Forelimb muscle (tissue), 1 donor: ENCODE measurements around the gene ENTREP1. TPM values are rescaled to one million over a fixed set of nuclear protein-coding genes. Genes with fewer than 3 reads are reported as not detected.

Experiments
- DNase-seq: peaks from one replicate; pipeline ENCODE4 v3.0.0-alpha.2; 2013; ENCODE audit warnings: low read depth
- polyA plus RNA-seq: library from polyadenylated mRNA; unstranded; fragments of 120-200 nt; gene quantifications from one replicate; pipeline ENCODE4 v1.2.1, GENCODE V29; 2013; ENCODE audit not compliant: insufficient read length

The ENTREP1 gene
- polyA plus RNA-seq, 1 donor = 41.9 TPM

DNA sequence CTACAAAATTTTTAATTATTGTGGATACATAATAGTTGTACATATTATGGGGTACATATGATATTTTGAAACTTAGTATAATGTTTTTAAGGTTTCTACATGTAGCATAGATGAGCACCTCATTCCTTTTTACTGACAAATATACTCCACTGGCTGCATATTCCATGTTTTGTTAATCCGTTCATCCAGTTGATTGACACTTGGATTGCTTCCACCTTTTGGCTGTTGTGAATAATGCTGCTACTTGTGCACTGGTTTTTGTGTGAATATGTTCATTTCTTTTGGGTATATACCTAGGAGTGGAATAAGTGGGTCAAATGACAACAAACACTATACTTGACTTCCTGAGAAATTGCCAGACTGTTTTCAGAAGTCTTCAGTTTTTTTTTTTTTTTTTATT, 2.8 kb upstream of the ENTREP1 start:
- no peak for DNase-seq

DNA sequence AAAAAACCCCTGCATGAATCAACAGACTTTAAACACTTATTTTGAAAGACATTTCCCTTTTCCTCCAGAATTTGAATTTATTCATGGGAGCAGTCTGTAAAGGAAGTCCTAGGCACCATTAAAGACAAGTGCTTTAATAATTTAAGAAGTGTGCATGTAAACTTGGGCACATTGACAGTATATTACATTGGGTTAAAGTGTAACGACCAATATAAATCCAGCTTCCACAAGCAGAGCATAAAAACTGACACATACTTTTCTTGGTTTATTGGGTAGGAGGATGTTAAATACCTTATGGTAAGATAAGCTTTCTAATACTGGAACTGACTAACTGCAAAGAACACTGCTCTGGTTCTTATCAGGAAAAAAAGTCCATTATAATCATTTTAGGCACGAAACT, 1.2 kb upstream of the ENTREP1 start:
- DNase-seq = no peak

DNA sequence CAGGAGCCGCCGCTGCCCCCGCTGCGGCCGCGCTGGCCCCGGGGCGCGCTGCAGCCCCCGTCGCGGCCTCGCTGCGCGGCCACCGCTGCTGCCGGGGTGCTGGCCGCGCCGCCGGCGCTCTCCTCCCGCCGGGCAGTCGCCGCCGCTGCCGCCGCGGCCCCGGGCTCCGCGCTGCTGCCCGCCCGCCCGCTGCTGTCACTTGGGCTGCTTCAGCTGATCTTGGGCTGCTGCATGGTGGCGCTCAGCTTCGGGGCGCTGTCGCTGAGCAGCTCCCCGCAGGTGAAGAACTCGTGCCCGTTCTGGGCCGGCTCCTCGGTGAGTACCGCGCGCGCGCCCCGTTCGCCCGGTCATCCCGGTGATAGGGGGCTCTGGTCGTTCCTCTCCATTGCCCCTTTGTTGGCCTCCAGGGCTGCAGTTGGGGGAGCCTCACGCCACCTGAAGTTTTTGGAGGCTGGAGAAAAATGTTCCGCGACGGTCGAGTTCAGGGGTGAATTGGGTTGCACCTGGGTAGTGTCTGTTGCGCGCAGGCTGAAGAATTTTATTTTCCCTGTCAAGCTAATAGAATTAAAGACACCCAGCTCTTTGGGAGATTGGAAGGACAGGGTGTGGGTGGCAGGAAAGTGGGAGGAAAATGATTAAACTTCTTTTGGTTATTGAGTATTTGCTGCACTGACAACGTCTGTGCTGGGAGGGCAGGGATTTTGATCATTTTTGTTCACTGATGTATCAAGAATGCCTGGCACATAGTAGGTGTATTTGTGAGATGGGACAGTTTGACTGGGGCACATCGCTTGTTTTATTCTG, 596 bp downstream of the ENTREP1 start:
- DNase-seq = no peak

DNA sequence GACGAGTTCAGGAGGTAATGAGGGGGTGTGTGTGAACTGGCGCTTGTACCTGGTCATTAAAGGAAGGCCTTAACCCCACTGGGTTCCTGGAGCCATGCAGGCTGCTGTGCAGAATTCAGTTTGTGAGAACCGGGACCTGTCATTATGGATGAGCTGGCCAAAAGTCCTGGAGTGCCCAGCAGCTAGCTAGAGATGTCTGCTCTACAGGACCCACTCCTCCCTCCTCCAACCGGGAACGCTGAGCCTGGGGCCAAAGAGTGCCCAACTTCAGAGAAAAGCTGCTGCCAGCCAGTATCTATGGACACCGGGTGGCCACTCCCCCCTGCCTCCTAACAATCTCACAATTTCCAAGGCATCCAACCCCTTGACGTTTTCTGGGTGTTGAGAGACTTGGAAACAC, 1.2 kb downstream of the ENTREP1 start:
- no peak for DNase-seq

DNA sequence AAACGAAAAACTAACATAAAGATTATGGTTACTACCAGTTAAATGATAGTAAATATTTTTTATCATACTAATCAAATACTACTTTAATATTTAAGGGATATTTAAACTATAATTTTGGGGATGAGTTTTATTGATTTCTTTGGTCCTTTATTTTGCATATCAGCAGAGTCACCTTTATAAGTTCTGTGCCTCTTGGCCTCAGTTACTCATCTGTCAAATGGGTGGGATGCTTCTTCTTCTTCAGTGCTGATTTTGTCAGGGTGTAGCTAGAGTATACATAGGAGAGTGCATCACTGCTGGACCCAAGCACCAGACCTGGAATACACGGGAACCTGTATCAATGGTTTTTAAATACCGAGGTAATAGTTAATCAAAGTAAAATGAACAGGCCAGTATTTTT, 5.6 kb downstream of the ENTREP1 start:
- DNase-seq = no peak

DNA sequence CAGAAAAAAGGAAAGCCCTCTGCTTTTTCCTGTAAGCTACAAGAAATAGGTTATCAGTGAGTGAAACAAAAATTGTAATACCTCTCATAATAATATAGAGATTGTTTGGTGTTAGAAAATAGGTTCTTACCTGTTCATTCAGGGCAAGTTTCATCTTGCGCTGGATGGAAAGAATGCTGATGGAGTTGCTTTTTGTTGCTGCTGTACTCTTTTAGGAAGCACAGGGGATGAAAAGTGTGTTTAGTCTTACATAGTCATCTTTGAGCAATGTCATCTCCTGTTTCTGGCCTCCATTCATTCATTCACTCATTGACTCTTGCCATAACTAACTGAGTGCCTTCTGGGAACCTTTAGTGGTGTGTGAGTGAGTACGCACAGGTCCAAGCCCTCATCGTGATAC, 6.4 kb downstream of the ENTREP1 start:
- DNase-seq = no peak

DNA sequence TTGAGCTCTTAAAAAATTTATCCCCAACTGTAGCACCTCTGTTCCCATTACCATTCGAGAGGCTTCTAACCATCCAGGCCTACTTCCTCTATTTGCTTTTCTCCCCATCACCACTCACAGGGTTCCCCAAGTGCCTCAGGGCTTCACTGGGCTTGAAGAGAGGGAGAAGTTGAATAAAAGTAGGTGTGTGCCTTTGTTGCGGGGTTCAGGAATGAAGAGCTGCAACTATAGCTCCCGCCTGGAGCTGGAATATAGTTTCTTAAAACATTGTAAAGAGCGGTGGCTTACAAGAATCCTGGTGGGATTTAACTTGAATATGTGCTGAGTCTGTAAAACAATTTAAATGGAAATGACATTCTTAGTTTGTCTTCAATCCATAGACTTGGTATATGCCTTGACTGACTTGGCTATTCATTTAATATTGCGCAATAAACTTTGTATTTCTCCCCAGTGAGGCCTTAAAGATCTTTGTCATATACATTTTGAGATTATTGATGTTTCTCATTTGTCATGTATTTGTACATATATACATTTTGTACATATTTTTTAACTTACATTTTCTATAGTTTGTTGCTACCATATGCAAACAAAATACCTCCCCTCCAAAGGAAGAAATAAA, 7.2 kb downstream of the ENTREP1 start:
- no peak for DNase-seq

DNA sequence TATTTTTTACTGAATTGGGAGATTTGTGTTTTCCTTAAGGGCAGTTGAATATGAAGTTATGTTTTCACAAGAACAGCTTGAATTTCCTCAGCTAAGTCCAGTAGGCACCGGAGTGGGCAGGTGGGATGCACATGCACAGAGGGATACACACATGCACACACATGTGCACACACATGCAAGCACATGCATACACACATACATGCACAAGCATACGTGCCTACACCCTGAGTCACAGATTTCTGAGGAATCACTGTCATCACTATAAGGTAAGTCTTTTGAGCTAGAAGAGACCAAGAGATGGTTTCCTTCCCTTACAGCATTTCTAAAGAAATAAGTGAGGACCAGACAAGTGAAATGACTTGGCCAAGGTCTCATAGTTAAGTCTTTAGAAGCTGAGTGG, 8.7 kb downstream of the ENTREP1 start:
- DNase-seq = no peak

DNA sequence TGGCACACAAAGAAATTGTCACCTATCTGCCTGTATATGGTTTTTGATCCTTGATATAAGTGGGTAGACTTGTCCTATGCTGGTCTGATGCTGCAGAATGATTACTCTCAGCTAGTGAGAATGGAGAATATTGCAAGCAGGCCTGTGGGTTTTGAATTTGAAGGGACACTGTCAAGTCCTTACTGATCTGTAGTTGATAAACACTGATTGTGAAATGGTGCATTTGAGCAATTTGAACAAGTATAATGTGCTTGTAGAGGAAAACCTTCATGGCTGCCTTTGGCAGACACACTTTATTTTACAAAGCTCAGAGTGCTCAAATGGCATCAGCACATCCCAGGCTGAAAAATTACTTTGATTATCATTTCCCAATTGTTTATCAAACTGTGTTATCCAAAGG, 9.3 kb downstream of the ENTREP1 start:
- no peak for DNase-seq

DNA sequence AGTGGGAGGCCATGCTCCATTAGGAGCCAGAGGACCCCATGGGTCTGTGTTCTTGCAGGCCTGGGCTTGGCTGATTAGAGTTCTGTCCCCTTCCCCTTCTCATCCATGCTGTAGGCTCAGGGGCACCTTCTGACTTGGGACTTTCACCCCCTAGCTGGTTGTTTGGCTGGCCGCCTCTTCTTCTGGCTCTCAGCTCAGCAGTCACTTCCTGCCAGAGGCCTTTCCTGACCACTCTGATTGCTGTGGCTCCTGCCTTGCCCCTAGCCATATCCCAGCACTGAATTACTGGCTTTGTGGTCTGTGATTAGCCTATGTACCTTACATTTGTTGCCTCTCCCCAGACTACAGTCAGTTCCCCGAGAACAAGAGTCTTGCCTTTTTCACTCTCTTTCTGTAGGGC, 14.6 kb downstream of the ENTREP1 start:
- no peak for DNase-seq

DNA sequence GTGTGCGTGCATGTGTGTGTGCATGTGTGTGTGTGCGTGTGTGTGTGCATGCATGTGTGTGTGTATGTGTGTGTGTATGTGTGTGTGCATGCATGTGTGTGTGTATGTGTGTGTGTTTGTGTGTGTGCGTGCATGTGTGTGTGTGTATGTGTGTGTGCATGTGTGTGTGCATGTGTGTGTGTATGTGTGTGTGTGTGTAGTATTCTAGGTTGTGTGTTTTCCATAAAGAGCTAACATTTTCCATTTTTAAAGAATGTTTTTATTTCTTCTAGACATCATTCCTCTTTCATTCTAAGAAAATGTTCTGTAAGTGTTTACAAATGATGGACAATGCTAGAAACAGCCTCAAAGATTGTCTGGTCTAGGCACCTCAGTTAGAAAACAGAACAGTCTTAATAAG, 15.6 kb downstream of the ENTREP1 start:
- no peak for DNase-seq

DNA sequence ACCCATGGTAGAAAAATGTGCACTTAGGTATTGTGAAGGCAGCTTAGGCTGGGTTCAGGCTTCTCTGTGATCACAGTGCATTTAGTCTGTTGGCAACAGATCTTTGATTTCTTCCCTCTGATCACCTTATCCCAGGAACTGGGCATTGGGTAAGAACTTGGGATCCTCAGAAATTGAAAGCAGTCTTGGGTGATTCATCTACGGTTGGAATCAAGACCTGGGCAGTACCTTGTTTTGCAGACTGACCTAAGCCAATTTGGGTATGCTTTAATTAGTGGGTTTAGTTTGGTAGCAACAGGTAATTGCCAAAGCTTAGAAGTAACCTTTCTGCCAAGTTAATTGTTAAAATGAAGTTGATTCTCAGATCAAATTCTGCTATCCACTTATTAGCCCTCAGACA, 17.8 kb downstream of the ENTREP1 start:
- DNase-seq = no peak

DNA sequence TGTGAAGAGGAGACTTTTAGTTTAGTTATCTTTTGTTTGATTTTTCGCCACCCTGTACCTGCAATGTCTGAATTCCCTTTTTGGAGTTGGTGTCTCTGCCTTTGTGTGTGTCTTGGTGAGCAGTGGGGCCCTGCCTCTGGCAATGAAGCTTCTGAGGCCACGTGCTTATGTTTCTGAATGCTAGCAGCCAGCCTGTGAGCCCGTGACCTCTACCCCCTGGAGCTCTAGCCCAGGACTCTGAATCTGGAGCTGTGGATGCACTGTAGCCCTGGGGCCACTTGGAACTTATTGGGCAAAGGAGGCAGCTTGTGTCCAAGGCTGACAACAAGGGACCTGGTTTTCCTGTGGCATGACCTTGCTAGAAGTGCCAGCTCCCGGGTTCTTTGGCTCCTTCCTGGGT, 19.4 kb downstream of the ENTREP1 start:
- DNase-seq = no peak

DNA sequence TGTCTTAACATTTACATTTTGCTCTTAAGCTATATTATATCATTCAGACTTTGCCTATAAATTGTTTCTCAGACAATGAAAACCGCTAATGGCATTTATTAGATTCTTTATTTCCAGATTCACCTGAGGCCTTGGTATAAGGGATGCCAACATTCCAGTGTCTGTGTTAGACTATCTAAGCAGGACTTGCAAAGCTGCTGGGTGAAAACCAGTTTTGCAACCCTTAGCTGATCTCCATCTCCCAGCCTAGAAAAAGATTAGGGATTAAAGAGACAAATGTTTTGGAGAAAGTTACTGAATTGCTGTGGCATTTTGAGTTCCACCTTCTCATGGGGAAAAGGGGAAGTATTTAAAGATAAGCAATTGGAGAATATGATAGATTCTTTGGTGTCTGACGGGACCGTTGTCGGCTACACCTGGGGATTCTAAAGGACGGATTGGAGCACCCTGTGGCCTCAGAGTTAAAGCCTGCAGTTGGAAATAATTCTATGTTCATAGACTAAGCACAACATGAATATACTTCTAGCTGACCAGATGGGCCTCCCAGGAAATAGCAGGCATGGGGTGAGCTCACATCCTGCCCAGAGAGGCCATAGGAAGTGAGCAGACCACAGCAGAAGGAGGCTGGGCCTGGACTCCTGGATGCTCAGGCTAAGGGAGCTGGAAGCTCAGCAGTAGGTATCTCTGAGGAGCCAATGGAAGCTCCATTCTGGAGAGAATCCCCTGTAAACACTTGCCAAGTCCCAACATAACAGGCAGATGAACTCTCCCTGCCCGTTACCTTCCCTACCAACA, 21.8 kb downstream of the ENTREP1 start:
- no peak for DNase-seq

DNA sequence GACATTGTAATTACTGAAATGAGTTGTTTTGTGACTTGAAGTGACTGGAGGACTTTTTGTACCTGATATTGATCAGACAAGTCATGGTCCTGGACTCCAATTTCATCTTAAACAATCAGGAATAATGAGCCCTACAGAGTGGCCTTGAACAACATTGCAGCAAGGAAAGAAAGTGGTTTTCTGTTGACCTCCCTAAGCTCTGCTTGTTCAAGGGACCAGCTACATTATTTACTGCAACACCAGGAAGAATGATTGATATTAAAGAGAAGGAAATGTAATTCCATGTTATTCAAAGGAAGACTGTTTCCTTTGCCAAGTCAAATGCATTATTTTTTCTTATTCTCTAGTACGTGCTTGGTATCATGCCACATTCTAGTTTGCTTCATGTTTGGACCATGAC, 22.6 kb downstream of the ENTREP1 start:
- no peak for DNase-seq

DNA sequence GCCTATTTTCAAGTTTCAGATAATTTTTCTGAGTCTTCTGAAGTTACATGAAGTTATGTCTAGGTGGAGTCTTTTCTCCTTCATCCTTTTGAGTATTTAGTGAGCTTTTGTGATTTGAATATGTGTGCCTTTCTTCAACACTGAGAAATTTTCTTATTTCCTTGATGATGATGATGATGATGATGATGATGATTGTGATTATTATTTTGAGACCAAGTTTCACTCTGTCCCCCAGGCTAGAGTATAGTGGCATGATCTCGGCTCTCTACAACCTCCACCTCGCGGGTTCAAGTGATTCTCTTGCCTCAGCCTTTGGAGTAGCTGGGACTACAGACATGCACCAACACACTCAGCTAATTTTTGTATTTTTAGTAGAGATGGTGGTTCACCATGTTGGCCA, 26.2 kb downstream of the ENTREP1 start:
- no peak for DNase-seq

DNA sequence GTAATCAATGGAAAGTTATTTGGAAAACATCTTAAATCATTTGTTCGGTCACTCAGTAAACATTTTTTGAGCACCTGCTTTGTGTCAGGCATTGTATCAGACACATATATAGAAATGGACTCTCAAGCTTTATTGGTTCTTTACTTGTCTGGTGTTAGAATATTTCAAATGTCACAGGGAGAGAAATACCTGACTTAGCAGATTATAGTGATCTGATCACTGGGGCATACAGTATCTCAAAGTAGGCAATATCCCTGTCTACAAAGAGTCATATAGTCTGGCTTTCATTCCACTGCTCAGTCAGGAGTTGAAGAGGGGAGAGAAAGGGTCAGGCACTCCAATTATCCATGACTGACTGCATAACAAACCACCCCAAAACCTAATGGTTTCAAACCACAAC, 30.2 kb downstream of the ENTREP1 start:
- no peak for DNase-seq

DNA sequence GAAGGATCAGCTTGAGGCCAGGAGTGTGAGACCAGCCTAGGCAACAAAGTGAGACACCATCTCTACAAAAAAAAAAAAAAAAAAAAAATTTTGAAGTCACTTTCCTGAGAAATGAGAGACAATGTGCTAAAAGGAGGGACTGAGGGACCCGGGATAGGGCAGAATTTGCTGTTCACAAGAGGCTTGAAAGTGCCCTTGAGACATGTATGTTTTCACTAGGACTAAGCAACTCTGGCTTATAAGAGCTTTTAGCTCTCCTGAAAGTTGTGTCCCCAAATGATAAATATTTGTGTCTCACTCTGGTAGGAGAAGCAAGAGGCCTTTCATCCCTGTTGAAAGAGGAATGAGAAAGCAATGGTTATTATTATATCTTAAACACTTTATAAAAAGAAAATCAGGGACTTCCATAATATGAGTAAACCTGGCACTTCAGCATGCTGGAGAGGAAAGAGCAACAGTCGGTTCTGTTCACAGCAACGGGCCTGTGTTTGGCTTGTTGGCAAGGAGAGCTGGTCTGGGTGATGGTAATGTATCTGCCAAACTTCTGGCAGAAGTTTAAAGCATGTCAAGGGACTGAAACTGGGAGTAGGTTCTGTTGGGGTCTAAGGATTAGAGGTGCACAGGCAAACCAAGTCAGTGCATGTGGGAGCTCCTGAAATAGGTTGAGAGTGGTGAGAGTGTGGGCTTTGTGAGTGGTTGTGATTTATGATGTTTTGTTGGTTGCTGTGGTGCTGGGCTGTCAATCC, 32.2 kb downstream of the ENTREP1 start:
- DNase-seq = no peak

DNA sequence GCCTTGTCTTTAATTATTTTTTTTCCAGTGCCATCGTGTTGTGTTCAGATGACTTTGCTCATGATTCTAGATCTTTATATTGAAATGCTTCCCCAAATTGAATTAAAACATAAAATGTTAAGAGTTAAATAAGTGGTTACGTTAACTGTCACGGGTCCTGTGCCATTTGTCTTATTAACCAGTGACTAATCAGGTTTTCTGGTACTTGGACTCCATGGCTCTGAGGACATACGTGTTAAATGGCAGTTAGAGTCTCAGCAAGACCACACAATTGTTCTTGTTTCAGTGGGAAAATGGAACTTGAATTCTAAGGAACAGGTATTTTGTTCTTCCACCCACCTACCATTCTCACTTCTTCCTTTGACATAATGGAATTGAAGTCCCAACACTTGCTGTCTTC, 32.8 kb downstream of the ENTREP1 start:
- DNase-seq = no peak

DNA sequence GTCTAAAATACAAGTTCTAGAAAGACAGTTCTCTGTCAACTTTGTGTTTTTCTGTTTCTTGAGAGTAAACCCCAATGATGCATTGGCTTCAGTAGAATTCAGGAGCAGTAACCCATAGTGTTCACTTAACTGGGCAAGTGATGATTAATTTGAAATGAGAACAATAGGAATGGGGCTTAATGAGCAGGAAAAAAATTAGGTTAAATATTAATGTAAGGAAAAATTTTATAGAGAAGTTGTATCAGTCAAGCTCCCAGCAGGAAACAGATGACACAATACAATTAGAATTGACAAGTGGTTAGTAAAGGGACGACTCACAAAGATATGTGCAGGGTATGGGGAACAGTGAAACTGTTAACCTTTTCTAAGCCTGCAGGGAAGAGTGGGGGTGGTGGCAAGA, 38.2 kb downstream of the ENTREP1 start:
- no peak for DNase-seq

DNA sequence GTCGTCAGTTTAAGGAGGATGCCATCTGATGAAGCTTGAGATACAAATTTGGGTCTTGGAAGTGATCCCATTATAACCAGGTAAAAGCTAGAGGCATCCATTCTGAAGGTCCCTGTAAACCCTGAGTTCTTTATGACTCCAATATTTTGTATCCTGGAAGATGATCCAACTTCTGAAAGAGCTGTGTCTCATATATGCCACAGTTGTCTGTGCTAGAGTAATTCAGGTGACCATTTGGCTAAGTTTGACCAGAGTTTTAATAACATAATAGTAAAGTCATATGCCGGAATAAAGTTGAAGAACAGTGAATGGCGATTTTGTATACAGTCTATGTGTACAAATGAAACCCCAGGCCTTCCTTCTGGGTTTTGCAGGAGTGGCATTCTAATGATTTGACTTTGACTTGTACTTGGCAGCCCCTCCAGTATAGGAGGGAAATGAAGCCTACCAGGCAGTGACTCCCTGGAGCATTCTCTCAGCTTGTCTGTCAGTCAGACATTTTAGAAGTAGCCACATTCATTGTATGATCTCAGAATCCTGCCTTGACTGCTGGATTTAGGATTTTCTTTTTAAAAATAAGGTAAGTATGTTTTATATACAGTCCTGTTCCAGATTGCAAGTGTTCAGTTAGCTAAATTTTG, 39.6 kb downstream of the ENTREP1 start:
- DNase-seq = no peak

DNA sequence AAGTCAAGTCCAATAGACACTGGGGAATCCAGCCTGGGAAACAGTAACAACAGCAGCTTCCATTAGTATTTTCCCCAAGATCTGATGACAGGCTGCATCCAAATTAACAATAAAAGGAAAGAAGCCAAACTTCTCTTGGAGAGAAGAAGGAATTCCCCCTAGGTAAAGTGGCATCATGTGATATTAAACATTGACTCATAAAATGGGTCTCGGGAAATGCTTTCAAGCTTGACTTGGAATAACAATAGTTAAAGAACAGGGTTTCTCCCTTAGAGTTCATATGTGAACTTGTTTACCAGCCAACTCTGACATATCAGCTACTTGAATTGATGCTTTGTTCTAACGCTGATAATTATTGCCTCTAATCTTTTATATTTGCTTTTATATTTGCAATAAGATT, 45.4 kb downstream of the ENTREP1 start:
- DNase-seq = no peak
